HG03045 (cell line): ENCODE results near the gene ATL2.
"Not testable (repeated sequence)": the region's sequence is repeated elsewhere in the genome, so short reads cannot be mapped to it uniquely, and the experiment has no call there.

Experiments
- ATAC-seq: cut with Tn5 transposase; IDR thresholded peaks from one replicate; pipeline ENCODE4 v1.9.1; 2021; ENCODE audit warnings: mild to moderate bottlenecking, moderate library complexity; ENCODE audit not compliant: unreplicated experiment

The ATL2 gene

DNA sequence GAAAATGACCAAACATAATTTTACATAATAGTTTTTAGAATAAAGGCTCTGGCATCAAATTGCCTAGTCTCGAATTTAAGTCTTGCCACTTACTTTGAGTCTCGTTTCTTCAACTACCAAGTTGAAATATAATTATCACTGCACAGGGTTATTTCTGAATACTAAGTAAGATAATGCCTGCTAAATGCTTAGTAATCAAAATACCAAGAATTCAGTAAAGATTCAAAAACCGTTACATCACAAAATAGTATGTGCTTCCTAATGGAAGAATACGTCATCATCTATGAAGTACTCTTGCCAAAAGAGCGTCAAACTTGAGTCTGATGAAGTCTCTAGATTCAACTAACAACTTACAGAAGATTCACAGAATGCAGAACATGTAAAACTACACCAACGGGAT lies 40.5 kb downstream of the ATL2 start:
- no peak for ATAC-seq

GRCh38 chr2:38330754-38331153 lies 46.3 kb downstream of the ATL2 start:
- no peak for ATAC-seq

DNA sequence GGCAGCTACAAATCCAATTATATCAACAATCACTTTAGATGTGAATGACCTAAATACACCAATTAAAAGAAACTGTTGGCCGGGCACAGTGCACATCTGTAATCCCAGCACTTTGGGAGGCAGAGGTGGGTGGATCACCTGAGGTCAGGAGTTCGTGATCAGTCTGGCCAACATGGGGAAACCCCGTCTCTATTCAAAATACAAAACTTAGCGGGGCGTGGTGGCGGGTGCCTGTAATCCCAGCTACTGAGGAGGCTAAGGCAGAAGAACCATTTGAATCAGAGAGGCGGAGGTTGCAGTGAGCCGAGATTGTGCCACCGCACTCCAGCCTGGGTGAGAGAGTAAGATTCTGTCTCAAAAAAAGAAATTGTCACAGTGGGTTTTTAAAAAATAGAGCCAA lies 49.5 kb downstream of the ATL2 start:
- ATAC-seq = no peak

GRCh38 chr2:38323623-38324022 lies 53.5 kb downstream of the ATL2 start:
- ATAC-seq = no peak

GRCh38 chr2:38322224-38322914 lies 54.7 kb downstream of the ATL2 start:
- no peak for ATAC-seq

GRCh38 chr2:38319240-38319639 lies 57.8 kb downstream of the ATL2 start:
- not testable (repeated sequence) for ATAC-seq

- no peak for ATAC-seq
Measured at GRCh38 chr2:38317725-38318124, 59.3 kb downstream of the ATL2 start.

- no peak for ATAC-seq
Measured at GRCh38 chr2:38315707-38316333, 61.3 kb downstream of the ATL2 start.

DNA sequence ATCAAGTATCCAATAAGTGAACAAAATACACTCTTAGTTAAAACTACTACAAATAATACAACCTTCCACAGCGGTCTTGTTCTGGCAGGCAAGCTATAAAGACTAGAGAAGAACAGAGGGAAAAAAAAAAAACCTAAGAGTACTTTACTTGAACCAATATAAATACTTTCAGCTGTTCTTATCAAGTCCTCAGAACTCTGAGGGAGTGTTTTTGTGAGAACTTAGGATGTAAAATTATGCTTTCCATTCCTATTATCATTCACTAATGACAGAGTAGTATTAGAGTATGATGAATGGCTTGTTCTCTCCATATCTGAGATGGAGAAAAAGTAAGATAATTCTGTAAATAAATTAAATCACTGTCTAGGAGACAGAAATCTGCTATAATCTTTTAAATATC lies 68.3 kb downstream of the ATL2 start:
- ATAC-seq = no peak

DNA sequence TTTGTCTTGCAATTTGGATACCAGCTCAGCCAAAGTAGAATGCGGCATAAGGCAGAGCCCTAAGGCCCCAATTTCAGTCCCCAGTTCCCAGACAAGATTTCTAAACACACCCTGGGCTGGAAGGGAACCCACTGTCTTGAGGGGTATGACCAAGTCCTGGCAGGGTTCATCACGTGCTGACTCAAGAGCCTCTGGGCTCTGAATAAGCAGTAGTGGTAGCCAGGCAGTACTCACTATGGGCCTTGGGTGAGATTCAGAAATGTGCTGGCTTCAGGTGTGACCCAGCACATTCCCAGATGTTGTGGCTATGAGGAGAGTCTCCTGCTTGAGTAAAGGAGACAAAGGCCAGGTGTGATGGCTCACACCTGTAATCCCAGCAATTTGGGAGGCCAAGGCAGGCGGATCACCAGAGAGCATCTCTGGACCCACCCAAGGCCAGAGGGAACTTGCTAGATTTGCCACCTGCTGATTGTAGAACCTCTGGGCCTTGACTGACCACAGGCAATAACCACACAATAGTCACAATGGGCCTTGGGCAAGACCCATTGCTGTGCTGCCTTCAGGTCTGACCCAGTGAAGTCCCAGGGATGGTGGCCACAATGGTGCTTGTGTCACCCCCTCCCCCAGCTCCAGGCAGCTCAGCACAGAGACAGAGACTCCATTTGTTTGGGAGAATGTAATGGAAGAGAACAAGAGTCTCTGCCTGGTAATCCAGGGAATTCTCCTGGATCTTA lies 74.9 kb downstream of the ATL2 start:
- ATAC-seq = no peak

DNA sequence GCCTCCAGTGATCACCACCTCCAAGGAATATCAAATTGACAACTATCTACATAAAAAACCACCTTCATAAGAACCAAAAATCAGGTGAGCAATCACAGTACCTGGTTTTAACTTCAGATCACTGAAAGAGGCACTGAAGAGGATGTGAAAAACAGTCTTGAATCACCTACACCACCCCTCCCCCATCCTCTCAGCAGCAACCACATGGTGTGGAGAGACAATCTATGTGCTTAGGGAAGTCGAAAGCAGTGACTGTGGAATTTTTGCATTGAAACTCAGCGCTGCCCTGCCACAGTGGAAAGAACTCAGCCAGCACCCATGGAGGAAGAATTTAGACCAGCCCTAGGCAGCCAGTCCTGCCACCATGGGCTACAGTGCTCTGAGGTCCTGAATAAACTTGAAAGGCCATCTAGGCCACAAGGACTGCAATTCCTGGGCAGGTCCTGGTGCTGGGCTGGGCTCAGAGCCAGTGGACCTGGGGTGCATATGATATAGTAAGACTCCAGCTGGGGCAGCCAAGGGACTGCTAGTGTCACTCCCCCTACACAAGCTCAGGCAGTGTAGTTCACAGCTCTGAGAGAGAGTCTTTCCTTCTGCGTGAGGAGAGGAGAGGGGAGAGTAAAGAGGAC lies 75.6 kb downstream of the ATL2 start:
- ATAC-seq = no peak

GRCh38 chr2:38298539-38298938 lies 78.5 kb downstream of the ATL2 start:
- no peak for ATAC-seq

DNA sequence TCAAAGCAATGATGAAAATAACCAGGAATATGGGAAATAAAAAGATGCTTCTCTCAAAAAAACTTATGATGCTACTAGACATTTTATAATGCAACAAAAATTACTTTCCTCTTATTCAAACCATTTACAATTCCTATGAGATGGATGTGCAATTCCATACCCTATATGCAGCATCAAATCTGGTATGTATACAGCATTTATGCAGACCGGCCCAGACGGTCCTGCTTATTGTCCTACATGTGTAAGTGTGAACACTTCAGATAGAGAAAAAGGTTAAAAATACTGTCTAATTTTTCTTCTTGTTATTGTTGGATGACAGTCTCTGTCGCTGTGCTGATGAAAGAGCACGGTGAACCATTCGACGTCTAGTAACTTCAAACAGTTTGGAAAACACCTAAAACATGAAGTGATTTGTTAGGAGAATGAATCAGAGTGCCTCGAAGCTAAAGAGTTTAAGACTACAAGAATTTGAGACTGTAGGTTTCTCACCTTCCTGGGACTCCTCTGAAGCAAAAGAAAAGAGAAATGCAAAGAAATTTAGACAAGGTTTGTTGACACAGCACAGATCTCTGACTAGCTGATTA lies 80.8 kb downstream of the ATL2 start:
- no peak for ATAC-seq

- no peak for ATAC-seq
Measured at GRCh38 chr2:38294597-38294996, 82.5 kb downstream of the ATL2 start.

DNA sequence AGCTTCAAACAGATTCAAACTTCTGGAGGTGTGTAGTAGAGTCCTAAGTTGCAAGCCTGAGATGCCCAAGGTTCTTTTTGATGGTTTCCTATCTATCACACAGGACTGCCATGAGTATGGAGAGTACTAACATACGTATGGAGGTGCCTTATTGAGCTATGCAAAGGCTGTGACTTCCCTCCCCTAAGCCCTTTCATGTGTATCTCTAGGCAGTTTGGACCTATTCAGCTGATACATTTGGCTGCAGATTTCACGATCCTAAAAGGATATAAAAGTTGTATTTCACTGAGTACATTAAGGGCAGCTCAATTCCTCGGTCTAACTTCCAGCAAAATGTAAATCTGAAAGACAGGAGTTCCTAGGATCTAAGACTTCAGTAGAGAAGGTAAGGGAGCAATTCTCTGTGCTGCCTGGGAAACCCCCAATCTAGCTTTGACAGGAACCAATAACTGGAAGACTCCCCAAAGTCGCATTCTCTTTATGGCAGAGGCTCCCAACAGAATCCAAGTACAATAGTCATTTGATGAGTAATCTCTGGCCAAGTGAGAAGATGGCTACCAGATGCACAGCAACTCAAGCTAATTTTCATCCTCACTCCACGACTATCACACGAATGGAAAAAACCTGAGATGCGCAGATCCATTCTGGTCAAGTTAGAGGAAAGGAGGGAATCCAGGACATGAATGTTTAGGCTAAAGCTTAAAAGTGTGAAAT lies 83.8 kb downstream of the ATL2 start:
- ATAC-seq = no peak

- ATAC-seq = no peak
Measured at GRCh38 chr2:38290332-38290731, 86.7 kb downstream of the ATL2 start.

- no peak for ATAC-seq
Measured at GRCh38 chr2:38284971-38285370, 92.1 kb downstream of the ATL2 start.

GRCh38 chr2:38281095-38281742 lies 95.9 kb downstream of the ATL2 start:
- no peak for ATAC-seq

DNA sequence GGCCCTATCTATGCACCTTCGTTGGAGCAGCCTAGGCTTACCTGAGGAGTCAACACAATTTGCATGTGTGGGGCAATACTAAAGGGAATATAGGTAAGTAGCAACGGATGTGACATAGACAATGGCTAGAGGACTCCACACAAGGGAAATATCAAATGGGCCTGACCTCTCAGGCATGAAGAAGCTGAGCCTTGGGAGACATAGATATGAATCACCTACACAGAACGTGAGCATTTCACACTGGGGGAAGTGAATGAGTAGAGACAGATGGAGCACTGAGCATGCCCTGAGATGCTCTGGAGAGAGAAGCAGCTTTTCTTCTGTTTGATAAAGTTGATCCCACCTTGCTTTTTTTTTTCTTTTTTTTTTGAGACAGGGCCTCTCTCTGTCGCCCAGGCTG lies 97.9 kb downstream of the ATL2 start:
- ATAC-seq = no peak

GRCh38 chr2:38278117-38278438 lies 99.0 kb downstream of the ATL2 start:
- ATAC-seq = not testable (repeated sequence)
